A549 (cell line): ENCODE data around the gene GRIP2. TPM values are rescaled to one million over a fixed set of nuclear protein-coding genes. Genes with fewer than 3 reads are reported as not detected.

Experiments
- ATAC-seq, 2 experiments: fragments of 200-7000 bp in 1 of 2; fragments of >200 bp in 1 of 2; cut with Nextera tagmentation in 1 of 2; cut with Tn5 transposase in 1 of 2; 3 replicates each; pipeline versions ENCODE4 v1.8.0 to v1.9.1; 2018 to 2020; ENCODE audit warnings: mild to moderate bottlenecking in 1 of 2, moderate library complexity in 1 of 2
- CTCF ChIA-PET: fragments of 300-600 bp; sonication (Branson Sonifier 250); formaldehyde crosslinking; extraction: SDS; loops from one replicate; lab custom pipeline; 2021; ENCODE audit warnings: antibody characterized with exemption, inconsistent platforms; lab: Yijun Ruan, JAX
- POLR2A ChIA-PET: fragments of 350-600 bp; formaldehyde crosslinking; extraction: SDS; loops from one replicate; lab custom pipeline; 2021; ENCODE audit warnings: antibody characterized with exemption, inconsistent platforms; lab: Yijun Ruan, JAX
- DNase-seq, 2 experiments: peaks; one replicate each; pipeline versions ENCODE4 v3.0.0 to v3.0.0-alpha.2; 2011 to 2016; ENCODE audit warnings: low read depth in 1 of 2, low spot score in 1 of 2
- FAIRE-seq: peaks from 2 replicates; lab custom pipeline; 2011; peaks lifted over from hg19 to GRCh38; lab: Jason Lieb, UNC
- H3K27ac ChIP-seq, 2 experiments: fragments of >200 bp; sonication (Bioruptor Twin); formaldehyde crosslinking; 3 replicates each; pipeline ENCODE4 v1.5.1; 2016 to 2017
- H3K4me1 ChIP-seq: fragments of >200 bp; sonication (Bioruptor Twin); formaldehyde crosslinking; 3 replicates; pipeline ENCODE4 v1.6.1; 2016
- H3K4me2 ChIP-seq: fragments of >200 bp; sonication (Bioruptor Twin); formaldehyde crosslinking; 3 replicates; pipeline ENCODE4 v1.6.1; 2016
- H3K4me3 ChIP-seq: fragments of >200 bp; sonication (Bioruptor Twin); formaldehyde crosslinking; 3 replicates; pipeline ENCODE4 v1.5.1; 2016
- H3K9me3 ChIP-seq: fragments of >200 bp; sonication (Bioruptor Twin); formaldehyde crosslinking; 3 replicates; pipeline ENCODE4 v1.6.1; 2016
- BCL3 ChIP-seq: fragments of >200 bp; sonication (Bioruptor Twin); formaldehyde crosslinking; IDR thresholded peaks from 3 replicates; pipeline ENCODE4 v1.6.1; 2016
- BHLHE40 ChIP-seq: IDR thresholded peaks from 2 replicates; pipeline ENCODE4 v1.6.1; 2012; ENCODE audit warnings: low read depth, low read length, inconsistent platforms
- CBX2 ChIP-seq: fragments of 200-600 bp; sonication (generic); IDR thresholded peaks from 2 replicates; pipeline ENCODE4 v1.6.1; 2016; ENCODE audit warnings: low read depth, mild to moderate bottlenecking, borderline replicate concordance
- CBX8 ChIP-seq: fragments of 200-600 bp; sonication (generic); IDR thresholded peaks from 2 replicates; pipeline ENCODE4 v1.6.1; 2016
- CEBPB ChIP-seq, 2 experiments: fragments of >200 bp in 1 of 2; sonication (Bioruptor Twin) in 1 of 2; formaldehyde crosslinking in 1 of 2; IDR thresholded peaks; 2 replicates each; pipeline ENCODE4 v1.6.1; 2012 to 2016
- CHD2 ChIP-seq: fragments of 150-350 bp; IDR thresholded peaks from 2 replicates; pipeline ENCODE4 v1.6.1; 2014; ENCODE audit warnings: low read length; ENCODE audit not compliant: partially characterized antibody
- CHD4 ChIP-seq: fragments of 200-600 bp; sonication (generic); IDR thresholded peaks from 2 replicates; pipeline ENCODE4 v1.6.1; 2016; ENCODE audit warnings: antibody characterized with exemption, mild to moderate bottlenecking, borderline replicate concordance
- EHMT2 ChIP-seq: fragments of 200-600 bp; sonication (generic); IDR thresholded peaks from 2 replicates; pipeline ENCODE4 v1.6.1; 2016; ENCODE audit warnings: antibody characterized with exemption, low read depth, mild to moderate bottlenecking, moderate library complexity
- ESRRA ChIP-seq: fragments of 150-350 bp; IDR thresholded peaks from 2 replicates; pipeline ENCODE4 v1.6.1; 2014; ENCODE audit warnings: mild to moderate bottlenecking, low read length, borderline replicate concordance
- GATA3 ChIP-seq: IDR thresholded peaks from 2 replicates; pipeline ENCODE4 v1.6.1; 2012; ENCODE audit warnings: borderline replicate concordance
- HES2 ChIP-seq: fragments of >200 bp; sonication (Bioruptor Twin); formaldehyde crosslinking; IDR thresholded peaks from 2 replicates; pipeline ENCODE4 v1.6.1; 2016
- HEYL ChIP-seq: fragments of 250-450 bp; sonication (Bioruptor Pico); IDR thresholded peaks from 2 replicates; pipeline ENCODE4 v1.8.0; 2021; ENCODE audit warnings: mild to moderate bottlenecking, moderate library complexity
- HMGXB4 ChIP-seq: fragments of 250-450 bp; sonication (Bioruptor Pico); IDR thresholded peaks from 2 replicates; pipeline ENCODE4 v1.5.0; 2021; ENCODE audit warnings: mild to moderate bottlenecking, moderate library complexity, borderline replicate concordance
- HOXB13 ChIP-seq: fragments of 250-450 bp; sonication (Bioruptor Pico); IDR thresholded peaks from 2 replicates; pipeline ENCODE4 v1.5.0; 2020; ENCODE audit warnings: low read depth, mild to moderate bottlenecking, moderate library complexity
- JUN ChIP-seq, 2 experiments: fragments of >200 bp; sonication (Bioruptor Twin); formaldehyde crosslinking; IDR thresholded peaks; 2 replicates in 1 of 2; 3 replicates in 1 of 2; pipeline ENCODE4 v1.6.1; 2016 to 2017
- KDM1A ChIP-seq: fragments of 200-600 bp; sonication (generic); IDR thresholded peaks from 2 replicates; pipeline ENCODE4 v1.6.1; 2016; ENCODE audit warnings: low read depth, mild to moderate bottlenecking
- KDM5A ChIP-seq: fragments of 200-600 bp; sonication (generic); IDR thresholded peaks from 2 replicates; pipeline ENCODE4 v1.6.1; 2016; ENCODE audit warnings: antibody characterized with exemption, mild to moderate bottlenecking
- NFE2L2 ChIP-seq: fragments of 150-350 bp; conservative IDR thresholded peaks from 2 replicates; pipeline ENCODE4 v1.6.1; 2014; ENCODE audit warnings: low read length
- PBX3 ChIP-seq: IDR thresholded peaks from 2 replicates; pipeline ENCODE4 v1.6.1; 2012
- RAD21 ChIP-seq, 2 experiments: fragments of >200 bp in 1 of 2; sonication (Bioruptor Twin) in 1 of 2; formaldehyde crosslinking in 1 of 2; IDR thresholded peaks in 1 of 2; conservative IDR thresholded peaks in 1 of 2; 2 replicates in 1 of 2; 3 replicates in 1 of 2; pipeline ENCODE4 v1.6.1; 2012 to 2018; ENCODE audit warnings: inconsistent platforms in 1 of 2
- TFCP2L1 ChIP-seq: fragments of 250-450 bp; sonication (Bioruptor Pico); IDR thresholded peaks from 2 replicates; pipeline ENCODE4 v1.5.0; 2021; ENCODE audit warnings: mild to moderate bottlenecking
- ZNF302 ChIP-seq: fragments of 250-450 bp; sonication (Bioruptor Pico); IDR thresholded peaks from 2 replicates; pipeline ENCODE4 v1.9.0; 2021; ENCODE audit warnings: inconsistent platforms, mild to moderate bottlenecking, moderate library complexity
- WGBS: methylation state at CpG from one replicate; pipeline ENCODE4 v1.1.6; 2017; ENCODE audit errors: missing lambda C conversion rate; 5-methylcytosine and 5-hydroxymethylcytosine counted together
- polyA plus RNA-seq, 4 experiments: library from polyadenylated mRNA; depleted of rRNA in 3 of 4; stranded (reverse); fragments of >200 nt; fragmentation: RNase III in 1 of 4; extraction: RNeasy Plus Mini Kit Qiagen cat#74134 plus additional on column Dnase treatment in 1 of 4; gene quantifications; 2 replicates in 3 of 4; 3 replicates in 1 of 4; pipeline ENCODE4 v1.2.3, GENCODE V29; 2011 to 2017

GRIP2 gene
- polyA plus RNA-seq, 2 of the 4 experiments (the other 2 are of a cell fraction): 0.56 to 1.6 TPM

- Histone ChIP-seq H3K4me2 (no peak overlapping the region), H3K4me3 (no peak overlapping the region), H3K4me1 (peaks cover 11% of the 10 kb centered on the region; the same call in 2 of the 3 replicates), H3K9me3 (no peaks in the 10 kb centered on the region), H3K27ac (peak overlapping the region in 1 of 2 experiments; percentile 68; a peak in 3 of 6 replicates)
- ChIA-PET CTCF (interaction anchor here (1.1 kb wide), 1 partner anchor 20 kb away, joined by 5 read pairs; no protein-coding TSS in a partner anchor), POLR2A (no interaction called here)
- TF ChIP-seq GATA3 (no peak), KDM1A (no peak), BHLHE40 (no peak), HMGXB4 (CRISPR knock-in tag) (no peak), ESRRA (no peak), NFE2L2 (no peak), TFCP2L1 (CRISPR knock-in tag) (no peak), RAD21 (conservative IDR thresholded peaks at IDR 0.05 in 1 of 2, IDR thresholded peaks at IDR 0.05 in 1 of 2) (no peak), ZNF302 (CRISPR knock-in tag) (no peak), EHMT2 (no peak), CEBPB (IDR thresholded peaks at IDR 0.05) (no peak), CBX8 (no peak), JUN (IDR thresholded peaks at IDR 0.05) (no peak), HEYL (CRISPR knock-in tag) (no peak), HES2 (no peak), CHD4 (no peak), CHD2 (no peak), BCL3 (no peak)
- no peak for DNase-seq
- no peak for FAIRE-seq
- ATAC-seq: no peak
- WGBS: 85% methylated on average over 7 of the region's 7 CpGs
These were observed 52.3 kb downstream of the GRIP2 start for GRCh38 chr3:14487821-14488220.

- CTCF ChIA-PET: interaction anchor here (1.1 kb wide), 1 partner anchor 21 kb away, joined by 5 read pairs; no protein-coding TSS in a partner anchor
- Histone ChIP-seq H3K4me3 (no peak overlapping the region), H3K9me3 (no peaks in the 10 kb centered on the region)
- ATAC-seq: no peak
- no peak for TF ChIP-seq BHLHE40
- no peak for TF ChIP-seq CBX2
- no peak for TF ChIP-seq HOXB13
- no peak for TF ChIP-seq KDM5A
- no peak for TF ChIP-seq PBX3
- TF ChIP-seq, all 56 proteins: peak for 0
- Histone ChIP-seq H3K4me2 (no peak overlapping the region), H3K4me1 (peaks cover 11% of the 10 kb centered on the region; the same call in 2 of the 3 replicates), H3K27ac (no peak overlapping the region)
- 94% methylated on average over 8 of the region's 8 CpGs for WGBS
- POLR2A ChIA-PET: no interaction called here
- FAIRE-seq: no peak
- DNase-seq: no peak
These were observed 53.1 kb downstream of the GRIP2 start for GRCh38 chr3:14487086-14487485.
